ENCODE results near the gene CHRNA3.

DNA sequence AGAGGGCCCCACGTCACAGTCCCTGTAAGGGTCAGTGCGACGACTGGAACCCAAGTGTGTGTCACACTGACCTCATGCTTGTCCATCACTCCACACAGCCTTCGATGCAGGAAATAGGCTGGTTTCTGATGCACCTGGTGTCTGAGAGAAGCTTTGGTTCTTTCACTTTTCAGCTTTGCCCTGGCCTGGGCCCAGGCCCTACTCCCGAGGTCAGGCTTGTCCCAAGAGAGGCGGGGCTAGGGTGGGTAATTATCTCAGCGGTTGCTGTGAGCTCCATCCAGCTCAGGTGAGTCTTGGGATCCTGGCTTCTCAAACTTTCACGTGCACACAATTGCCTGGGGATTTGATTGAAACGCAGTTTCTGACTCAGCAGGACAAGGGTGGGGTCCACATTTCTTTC, 39.8 kb upstream of the CHRNA3 start:
- TF ChIP-seq TAF1 (IDR thresholded peaks at IDR 0.05; ENCODE audit: borderline replicate concordance, low read depth, low read length) (no peak), EZH2phosphoT487 (IDR thresholded peaks at IDR 0.05; ENCODE audit: borderline replicate concordance, low read depth) (no peak)
